A549 treated with CORT108297 at 1 μM for 4 hours (cell line): ENCODE measurements around the gene EHHADH. TPM values are rescaled to one million over a fixed set of nuclear protein-coding genes. Genes with fewer than 3 reads are reported as not detected.

Experiments used
- total RNA-seq: library from RNA; stranded (reverse); fragments of 200-300 nt; extraction: Qiagen RNA extraction; gene quantifications from 5 replicates; pipeline ENCODE4 v1.2.3, GENCODE V29; 2022

Gene EHHADH
- 2.4 to 5.5 TPM (median 2.9 TPM) in 5 replicates for total RNA-seq

GRCh38 chr3:185253645-185254410, at the start of gene EHHADH:
Gene EHHADH, minus strand, starts transcription at chr3:185254049. Its CDS starts 27 bp downstream, at chr3:185254022.

GRCh38 chr3:185152410-185153170, 101.3 kb downstream of the EHHADH start, which contains the start of gene C3orf70:
Gene C3orf70, minus strand, starts transcription at chr3:185153060. Its CDS starts 237 bp downstream, at chr3:185152823.

Other genes with a start within 250 kb of the EHHADH start
- 0.01 to 0.02 TPM in 2 of 5 replicates, not detected in the others for gene C3orf70, start 101.0 kb downstream of the EHHADH start, total RNA-seq
- 12.5 to 17.6 TPM (median 13.7 TPM) in 5 replicates for gene MAP3K13, start 109.1 kb upstream of the EHHADH start, total RNA-seq
- 19.9 to 21.4 TPM (median 20.3 TPM) in 5 replicates for gene TMEM41A, start 245.0 kb upstream of the EHHADH start, total RNA-seq